ENCODE results near the gene RNF167.
"Not testable (repeated sequence)": the region's sequence is repeated elsewhere in the genome, so short reads cannot be mapped to it uniquely, and the experiment has no call there.

The RNF167 gene

DNA sequence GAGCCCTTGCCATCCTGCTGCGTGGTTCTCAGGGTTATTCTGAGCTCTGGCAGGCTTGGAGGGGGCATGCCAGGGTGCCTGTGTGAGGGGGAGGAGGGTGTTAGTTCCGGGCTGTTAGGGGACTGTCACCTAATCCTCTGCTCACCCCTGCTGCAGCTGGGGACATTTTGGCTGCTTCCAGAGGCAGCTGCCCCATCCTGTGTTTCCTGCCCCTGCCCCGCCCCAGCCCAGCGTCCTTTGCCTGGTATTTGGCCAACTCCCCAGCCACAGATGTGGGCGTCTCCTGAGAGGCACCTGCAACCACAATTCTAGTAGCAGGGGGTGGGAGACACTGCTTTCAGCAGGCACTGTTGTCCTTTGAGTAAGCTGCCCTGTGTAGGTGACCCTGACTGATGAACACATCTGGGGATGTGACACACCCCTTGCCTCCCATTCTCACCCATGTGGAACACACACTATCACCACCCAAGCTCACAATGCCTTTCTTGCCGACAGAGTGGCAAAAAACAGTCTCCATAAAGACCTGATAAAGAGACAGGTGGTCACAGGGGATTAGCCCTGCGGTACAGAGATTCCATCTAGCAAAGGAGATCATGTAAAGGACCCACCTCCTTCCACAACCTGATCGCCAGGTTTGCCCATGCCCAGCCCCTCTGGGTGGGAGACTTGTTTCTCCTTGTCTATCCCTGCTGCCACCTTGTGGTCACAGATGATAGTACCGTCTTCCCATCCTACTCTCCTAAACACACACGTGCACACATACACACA lies 36.8 kb upstream of the RNF167 start, which contains the start of gene CHRNE:
TSS of gene CHRNE (minus strand) at position 48 of the 768 bp plus-strand sequence. CDS start at position 13, 35 bp downstream.
- DNase-seq (ENCODE audit: low read depth): peak; percentile 80
- H3K4me3 ChIP-seq (ENCODE audit: control insufficient read depth, low read depth, low read length): no peak within 1 kb of the TSS
- TF ChIP-seq, protein P1, sequence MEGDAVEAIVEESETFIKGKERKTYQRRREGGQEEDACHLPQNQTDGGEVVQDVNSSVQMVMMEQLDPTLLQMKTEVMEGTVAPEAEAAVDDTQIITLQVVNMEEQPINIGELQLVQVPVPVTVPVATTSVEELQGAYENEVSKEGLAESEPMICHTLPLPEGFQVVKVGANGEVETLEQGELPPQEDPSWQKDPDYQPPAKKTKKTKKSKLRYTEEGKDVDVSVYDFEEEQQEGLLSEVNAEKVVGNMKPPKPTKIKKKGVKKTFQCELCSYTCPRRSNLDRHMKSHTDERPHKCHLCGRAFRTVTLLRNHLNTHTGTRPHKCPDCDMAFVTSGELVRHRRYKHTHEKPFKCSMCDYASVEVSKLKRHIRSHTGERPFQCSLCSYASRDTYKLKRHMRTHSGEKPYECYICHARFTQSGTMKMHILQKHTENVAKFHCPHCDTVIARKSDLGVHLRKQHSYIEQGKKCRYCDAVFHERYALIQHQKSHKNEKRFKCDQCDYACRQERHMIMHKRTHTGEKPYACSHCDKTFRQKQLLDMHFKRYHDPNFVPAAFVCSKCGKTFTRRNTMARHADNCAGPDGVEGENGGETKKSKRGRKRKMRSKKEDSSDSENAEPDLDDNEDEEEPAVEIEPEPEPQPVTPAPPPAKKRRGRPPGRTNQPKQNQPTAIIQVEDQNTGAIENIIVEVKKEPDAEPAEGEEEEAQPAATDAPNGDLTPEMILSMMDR (conservative IDR thresholded peaks at IDR 0.05; ENCODE audit: control insufficient read depth, insufficient read depth, low read depth, low read length): peak; percentile 79

DNA sequence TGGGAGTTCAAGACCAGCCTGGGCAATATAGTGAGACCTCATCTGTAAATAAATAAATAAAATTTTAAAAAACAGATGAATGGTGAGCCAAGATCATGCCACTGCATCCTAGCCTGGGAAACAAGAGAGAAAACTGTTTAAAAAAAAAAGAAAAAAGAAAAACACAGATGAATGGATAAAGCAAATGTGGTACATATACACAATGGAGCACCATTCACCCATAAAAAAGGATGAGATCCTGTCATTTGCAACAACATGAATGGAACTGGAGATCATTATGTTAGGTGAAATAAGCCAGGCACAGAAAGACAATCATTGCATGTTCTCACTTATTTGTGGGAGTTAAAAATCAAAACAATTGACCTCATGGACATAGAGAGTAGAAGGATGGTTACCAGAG lies 33.4 kb upstream of the RNF167 start:
- DNase-seq (ENCODE audit: low read depth); H3K4me3 ChIP-seq (ENCODE audit: control insufficient read depth, low read depth, low read length): not testable (repeated sequence)

DNA sequence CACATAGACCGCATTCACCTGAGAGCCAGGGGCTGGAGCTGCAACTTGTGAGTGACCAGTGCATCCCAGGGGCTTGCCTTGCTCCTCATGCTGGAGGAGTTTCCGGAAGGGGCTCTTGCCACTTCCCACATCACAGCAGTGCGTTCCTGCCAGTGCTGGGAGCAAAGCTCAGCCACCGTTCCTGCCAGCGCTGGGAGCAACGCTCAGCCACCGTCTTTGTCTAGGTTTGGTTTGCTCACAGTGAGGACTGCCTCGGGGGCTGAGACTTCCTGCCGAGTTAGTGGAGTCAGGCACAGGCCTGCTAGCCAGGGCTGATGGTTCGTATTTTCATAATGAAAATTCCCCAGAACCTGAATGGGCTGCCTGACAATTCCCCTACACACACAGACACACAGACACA lies 31.8 kb upstream of the RNF167 start:
- H3K4me3 ChIP-seq (ENCODE audit: control insufficient read depth, low read depth, low read length): no peak overlapping the region
- TF ChIP-seq, protein P1 (conservative IDR thresholded peaks at IDR 0.05; ENCODE audit: control insufficient read depth, insufficient read depth, low read depth, low read length): no peak
- no peak for DNase-seq (ENCODE audit: low read depth)

DNA sequence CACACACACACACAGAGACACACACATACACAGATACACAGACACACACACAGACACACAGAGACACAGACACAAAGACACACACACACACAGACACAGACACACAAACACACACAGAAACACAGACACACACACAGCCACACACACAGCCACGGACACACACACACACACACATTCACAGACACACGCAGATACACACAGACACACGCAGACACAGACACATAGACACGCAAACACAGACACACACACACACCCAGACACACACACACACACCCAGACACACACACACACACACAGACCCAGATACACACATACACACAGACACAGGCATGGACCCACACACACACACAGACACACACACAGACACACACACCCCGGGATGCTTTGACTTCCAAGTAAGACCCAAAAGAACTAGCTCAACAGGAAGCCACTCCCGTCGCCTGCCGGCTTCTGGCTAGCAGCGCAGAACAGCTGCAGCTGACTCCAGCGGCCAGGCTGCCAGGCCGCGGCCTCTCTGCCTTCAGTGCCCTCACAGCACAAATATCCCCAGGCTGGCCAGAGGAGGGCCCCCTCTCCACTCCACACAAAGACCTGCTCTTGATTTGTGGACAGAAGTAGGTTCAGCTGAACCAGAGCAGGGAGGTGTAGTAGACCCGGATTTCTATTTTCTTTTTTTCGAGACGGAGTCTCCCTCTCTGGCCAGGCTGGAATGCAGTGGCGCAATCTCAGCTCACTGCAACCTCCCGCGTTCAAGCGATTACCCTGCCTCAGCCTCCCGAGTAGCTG lies 31.2 kb upstream of the RNF167 start:
- TF ChIP-seq, protein P1 (conservative IDR thresholded peaks at IDR 0.05; ENCODE audit: control insufficient read depth, insufficient read depth, low read depth, low read length): peak; percentile 84
- DNase-seq (ENCODE audit: low read depth): peak; percentile 93
- H3K4me3 ChIP-seq (ENCODE audit: control insufficient read depth, low read depth, low read length): no peak overlapping the region

DNA sequence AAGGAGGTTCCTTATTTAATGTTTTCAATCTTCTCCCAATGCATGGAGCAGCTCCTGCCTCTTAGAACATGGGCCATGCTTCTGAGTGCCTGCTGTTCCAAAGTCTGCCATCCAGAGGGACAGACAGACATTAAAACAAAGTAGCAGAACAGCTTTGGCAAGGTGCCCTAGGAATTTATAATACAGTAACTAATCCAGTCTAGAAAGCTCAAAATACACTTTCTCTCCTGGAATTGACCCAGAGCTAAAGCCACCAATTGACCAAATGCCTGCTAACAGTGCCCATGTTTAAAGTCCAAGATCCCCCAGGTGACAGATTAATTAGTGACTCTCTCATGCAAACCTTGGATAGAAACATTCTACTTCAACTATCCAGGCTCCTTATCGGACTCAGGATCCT lies 26.1 kb upstream of the RNF167 start:
- TF ChIP-seq, protein P1 (conservative IDR thresholded peaks at IDR 0.05; ENCODE audit: control insufficient read depth, insufficient read depth, low read depth, low read length): no peak
- DNase-seq (ENCODE audit: low read depth): no peak

DNA sequence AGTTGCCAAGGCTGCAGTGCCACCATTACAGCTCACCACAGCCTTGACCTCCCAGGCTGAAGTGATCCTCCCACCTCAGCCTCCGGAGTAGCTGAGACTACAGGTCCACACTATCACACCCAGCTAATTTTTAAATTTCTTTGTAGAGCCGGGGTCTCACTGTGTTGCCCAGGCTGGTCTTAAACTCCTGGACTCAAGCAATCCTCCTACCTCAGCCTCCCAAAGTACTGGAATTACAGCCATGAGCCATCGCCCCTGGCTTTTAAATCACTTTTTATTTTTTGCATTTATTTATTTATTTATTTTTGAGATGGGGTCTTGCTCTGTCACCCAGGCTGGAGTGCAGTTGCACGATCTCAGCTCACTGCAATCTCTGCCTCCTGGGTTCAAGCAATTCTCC lies 25.5 kb upstream of the RNF167 start:
- DNase-seq (ENCODE audit: low read depth); H3K4me3 ChIP-seq (ENCODE audit: control insufficient read depth, low read depth, low read length): not testable (repeated sequence)

More for the DNA sequence above, 26.1 kb upstream of the RNF167 start:
- no peak overlapping the region for H3K4me3 ChIP-seq (ENCODE audit: control insufficient read depth, low read depth, low read length)

DNA sequence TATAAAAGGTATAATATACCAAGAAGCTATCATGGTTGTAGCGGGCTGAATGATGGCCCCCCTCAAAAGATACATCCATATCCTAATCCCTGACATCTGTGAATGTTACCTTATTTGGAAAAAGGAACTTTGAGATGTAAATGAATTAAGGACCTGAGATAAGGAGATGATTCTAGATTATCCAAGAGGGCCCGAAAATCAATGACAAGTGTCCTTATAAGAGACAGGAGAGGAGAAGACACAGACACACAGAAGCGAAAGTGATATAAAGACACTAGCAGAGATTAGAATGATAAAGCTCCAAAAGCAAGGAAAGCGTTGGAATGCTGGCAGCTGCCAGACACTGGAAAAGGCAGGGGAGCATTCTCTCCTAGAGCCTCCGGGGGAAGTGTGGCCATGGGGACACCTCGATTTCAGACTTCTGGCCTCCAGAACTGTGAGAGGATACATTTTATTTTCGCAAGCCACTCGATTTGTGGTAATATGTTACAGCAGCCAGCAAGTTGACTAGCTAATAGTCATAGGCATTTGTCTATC lies 20.5 kb upstream of the RNF167 start:
- TF ChIP-seq, protein P1 (conservative IDR thresholded peaks at IDR 0.05; ENCODE audit: control insufficient read depth, insufficient read depth, low read depth, low read length): no peak
- DNase-seq (ENCODE audit: low read depth): no peak
- no peak overlapping the region for H3K4me3 ChIP-seq (ENCODE audit: control insufficient read depth, low read depth, low read length)
